Muscle layer of duodenum (tissue), 2 donors: ENCODE results near the gene USP7.
"Not testable (repeated sequence)": the region's sequence is repeated elsewhere in the genome, so short reads cannot be mapped to it uniquely, and the experiment has no call there.

Experiments
- H3K27ac ChIP-seq: one replicate; pipeline ENCODE4 v1.7.0; 2013; ENCODE audit warnings: mild to moderate bottlenecking, low read length
- H3K27me3 ChIP-seq: one replicate; pipeline ENCODE4 v1.7.0; 2013; ENCODE audit warnings: low read depth, mild to moderate bottlenecking, control low read depth, low read length
- H3K36me3 ChIP-seq, 2 donors: one replicate each; pipeline ENCODE4 v1.7.0; 2013; ENCODE audit warnings: low read length in 2 of 2, control low read depth in 1 of 2, mild to moderate bottlenecking in 1 of 2; ENCODE audit not compliant: insufficient read depth in 2 of 2, control insufficient read depth in 1 of 2
- H3K4me1 ChIP-seq, 2 donors: one replicate each; pipeline ENCODE4 v1.7.0; 2013; ENCODE audit warnings: low read length in 2 of 2, mild to moderate bottlenecking in 2 of 2, control low read depth in 1 of 2, moderate library complexity in 1 of 2; ENCODE audit not compliant: insufficient read depth in 2 of 2, control insufficient read depth in 1 of 2
- H3K4me3 ChIP-seq, 2 donors: one replicate each; pipeline ENCODE4 v1.7.0; 2013; ENCODE audit warnings: low read length in 2 of 2, low read depth in 1 of 2, mild to moderate bottlenecking in 1 of 2
- H3K9me3 ChIP-seq, 2 donors: one replicate each; pipeline ENCODE4 v1.7.0; 2013; ENCODE audit warnings: low read length in 2 of 2, control low read depth in 1 of 2, mild to moderate bottlenecking in 1 of 2; ENCODE audit not compliant: control insufficient read depth in 1 of 2
- donor health status: healthy.

USP7 gene

DNA sequence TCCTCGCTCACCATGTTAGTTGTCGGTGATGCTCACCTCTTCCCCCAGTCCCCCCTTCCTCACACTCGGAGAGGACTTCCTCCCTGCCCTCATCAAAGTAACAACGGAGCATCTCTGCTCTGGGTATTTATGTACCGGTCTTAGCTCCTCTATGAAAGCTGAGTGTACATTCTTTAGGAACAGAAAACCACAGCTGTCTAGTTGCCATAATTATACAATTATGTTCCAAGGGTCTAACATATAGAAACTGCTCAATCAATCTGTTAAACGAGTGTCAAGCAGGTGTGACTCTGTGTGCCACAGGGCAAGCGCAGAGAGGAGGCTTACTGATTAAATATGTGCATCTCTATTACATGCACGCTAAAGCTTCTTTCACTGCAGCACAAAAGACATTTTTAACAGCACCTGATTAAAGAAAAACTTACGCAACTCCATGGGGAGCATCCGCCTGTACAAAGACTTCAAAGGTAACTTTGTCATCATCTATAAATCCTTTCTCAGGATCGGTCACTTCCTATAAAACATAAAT is 43.7 kb downstream of the USP7 start:
- peaks cover 0 to 4% of the 10 kb centered on the region in 2 donors for H3K4me1 ChIP-seq
- no peak overlapping the region for H3K4me3 ChIP-seq
- peaks cover 64 to 76% of the 10 kb centered on the region in 2 donors for H3K36me3 ChIP-seq
- H3K9me3 ChIP-seq = no peaks in the 10 kb centered on the region
- no peaks in the 10 kb centered on the region for H3K27me3 ChIP-seq
- no peak overlapping the region for H3K27ac ChIP-seq

DNA sequence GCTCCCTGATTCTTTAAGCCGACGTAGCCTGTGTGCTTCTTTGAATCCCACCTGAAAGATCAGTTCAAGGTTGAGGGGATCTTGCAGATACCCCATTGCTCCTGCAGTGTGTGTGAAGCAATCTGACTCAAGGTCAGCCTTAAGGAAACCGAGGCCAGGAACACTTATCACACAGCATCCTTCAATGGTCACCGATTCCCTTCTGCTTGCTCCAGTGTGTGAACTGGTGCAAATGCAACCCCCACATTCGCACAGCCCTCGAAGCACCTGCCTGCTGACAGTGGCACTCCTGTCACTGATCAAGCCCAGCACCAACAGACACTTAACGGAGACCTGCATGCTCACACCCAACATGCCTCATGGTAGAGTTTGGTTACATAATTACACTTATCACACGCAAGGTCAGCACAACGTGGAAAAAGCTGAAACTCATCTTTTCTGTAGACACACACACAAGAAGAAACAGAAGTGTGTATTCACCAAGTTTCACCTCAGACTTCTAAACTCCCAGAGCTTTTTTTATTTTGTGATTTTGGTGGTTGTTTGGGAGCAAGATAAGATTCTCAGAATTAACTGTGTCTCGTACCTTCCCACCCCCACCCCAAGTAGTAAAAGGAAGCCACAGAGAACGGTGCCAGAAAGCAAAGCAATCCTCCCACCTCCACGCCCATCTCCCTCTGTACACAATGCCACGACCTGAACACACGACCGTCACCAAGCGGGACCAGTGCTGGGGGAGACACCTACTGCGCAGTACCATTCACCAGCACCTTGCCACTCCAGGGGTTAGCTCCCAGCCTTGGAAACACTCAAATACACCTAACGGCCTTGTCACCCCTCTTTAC is 44.4 kb downstream of the USP7 start:
- Histone ChIP-seq H3K36me3 (peaks cover 63 to 83% of the 10 kb centered on the region in 2 donors), H3K4me1 (peaks cover 0 to 4% of the 10 kb centered on the region in 2 donors), H3K27ac (no peak overlapping the region), H3K4me3 (no peak overlapping the region), H3K9me3 (no peaks in the 10 kb centered on the region), H3K27me3 (no peaks in the 10 kb centered on the region)

DNA sequence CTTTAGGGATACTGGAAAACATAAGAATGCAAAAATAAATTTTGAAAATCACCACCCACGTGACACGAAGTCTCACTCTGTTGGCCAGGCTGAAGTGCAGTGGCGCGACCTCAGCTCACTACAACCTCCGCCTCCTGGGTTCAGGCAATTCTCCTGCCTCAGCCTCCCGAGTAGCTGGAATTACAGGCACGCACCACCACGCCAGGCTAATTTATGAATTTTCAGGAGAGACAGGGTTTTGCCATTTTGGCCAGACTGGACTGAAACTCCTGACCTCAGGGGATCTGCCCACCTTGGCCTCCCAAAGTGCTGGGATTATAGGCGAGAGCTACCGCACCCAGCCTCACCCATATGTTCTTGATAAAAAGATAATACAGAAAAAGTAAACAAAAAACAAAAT is 46.4 kb downstream of the USP7 start:
- not testable (repeated sequence) for H3K27ac ChIP-seq, H3K4me1 ChIP-seq, H3K27me3 ChIP-seq, H3K9me3 ChIP-seq, H3K4me3 ChIP-seq
- H3K36me3 ChIP-seq = peaks cover 52 to 92% of the 10 kb centered on the region in 2 donors

DNA sequence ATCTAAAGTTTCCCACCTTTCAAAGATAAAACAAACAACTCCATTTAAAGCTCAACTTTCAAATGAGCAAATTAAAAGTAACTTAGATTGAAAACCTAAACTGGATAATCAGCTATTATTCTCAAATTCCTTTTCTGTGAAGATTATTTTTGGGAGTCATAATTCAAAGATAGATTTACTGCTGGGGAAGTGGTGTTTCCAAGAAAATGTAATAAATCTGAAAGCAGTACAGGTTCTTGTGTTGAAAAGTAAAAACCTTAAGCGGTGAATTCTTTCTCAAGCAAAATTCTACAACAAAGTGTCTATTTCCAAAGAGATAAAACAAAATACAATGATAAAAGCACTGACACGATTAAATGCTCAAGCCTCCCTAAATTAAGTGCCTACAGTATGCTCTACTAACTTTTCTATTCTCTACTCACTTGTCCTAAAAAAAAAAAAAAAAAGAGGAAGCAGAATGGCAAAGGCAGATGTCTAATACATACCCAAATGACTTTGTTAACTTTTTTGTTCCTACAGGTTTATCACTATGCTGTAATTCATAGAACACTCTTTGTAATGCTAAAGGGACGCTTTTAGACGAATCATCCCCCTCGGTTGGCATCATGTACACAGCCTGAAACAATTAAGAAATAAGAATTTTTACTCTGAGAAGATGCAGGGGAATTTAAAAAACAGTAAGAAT is 47.0 kb downstream of the USP7 start:
- Histone ChIP-seq H3K27ac (no peak overlapping the region), H3K4me3 (no peak overlapping the region), H3K27me3 (no peaks in the 10 kb centered on the region), H3K9me3 (no peaks in the 10 kb centered on the region), H3K36me3 (peaks cover 51 to 92% of the 10 kb centered on the region in 2 donors), H3K4me1 (no peaks in the 10 kb centered on the region)

DNA sequence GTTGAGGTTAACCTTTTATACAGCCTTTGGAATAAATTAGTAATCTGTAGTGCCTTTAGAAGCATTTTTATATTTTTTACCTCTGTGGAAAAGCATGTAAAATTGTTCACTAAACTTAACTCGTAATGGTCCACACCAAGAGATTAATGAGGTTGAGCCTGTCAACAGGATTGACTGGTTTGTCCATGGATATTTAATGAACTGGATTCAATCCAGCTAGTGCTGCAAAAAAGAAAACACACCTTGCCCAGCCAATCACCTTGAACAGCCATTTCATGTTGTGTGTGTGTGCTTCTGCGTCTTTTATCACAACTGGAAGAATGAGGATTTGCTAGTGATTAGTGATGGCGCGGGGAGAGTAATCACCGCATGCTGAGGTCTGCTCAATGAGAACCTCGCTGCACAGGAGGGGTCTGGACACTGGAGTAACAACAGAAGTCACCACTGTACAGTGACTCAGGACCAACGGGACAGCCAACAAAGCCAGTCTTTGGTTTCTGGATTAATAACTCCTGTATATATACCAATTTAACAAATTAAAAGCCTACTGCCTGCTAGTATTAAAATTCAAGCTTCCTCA is 47.9 kb downstream of the USP7 start:
- Histone ChIP-seq H3K27me3 (no peaks in the 10 kb centered on the region), H3K36me3 (peaks cover 52 to 92% of the 10 kb centered on the region in 2 donors), H3K9me3 (no peaks in the 10 kb centered on the region), H3K4me3 (no peak overlapping the region), H3K4me1 (no peaks in the 10 kb centered on the region), H3K27ac (no peak overlapping the region)

DNA sequence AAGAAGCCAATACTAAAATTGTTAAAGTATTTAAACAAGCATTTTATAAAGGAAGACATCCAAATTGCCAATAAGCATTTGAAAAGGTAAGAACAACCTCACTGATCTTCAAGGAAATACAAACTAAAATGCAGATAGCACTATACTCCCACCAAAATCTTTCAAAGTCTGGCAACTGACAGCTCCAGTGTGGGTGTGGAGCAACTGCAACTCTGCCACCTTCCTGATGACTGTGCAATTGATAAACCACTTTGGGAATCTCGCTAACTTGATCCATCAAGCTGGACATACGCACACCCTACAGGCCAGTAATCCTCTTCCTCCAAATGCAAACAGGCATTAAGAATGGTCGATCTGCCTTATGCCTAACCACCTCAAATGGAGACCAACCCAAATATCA is 49.6 kb downstream of the USP7 start:
- peaks cover 44 to 93% of the 10 kb centered on the region in 2 donors for H3K36me3 ChIP-seq
- no peaks in the 10 kb centered on the region for H3K4me1 ChIP-seq
- no peaks in the 10 kb centered on the region for H3K9me3 ChIP-seq
- H3K27me3 ChIP-seq = no peaks in the 10 kb centered on the region
- no peak overlapping the region for H3K4me3 ChIP-seq
- H3K27ac ChIP-seq = no peak overlapping the region

DNA sequence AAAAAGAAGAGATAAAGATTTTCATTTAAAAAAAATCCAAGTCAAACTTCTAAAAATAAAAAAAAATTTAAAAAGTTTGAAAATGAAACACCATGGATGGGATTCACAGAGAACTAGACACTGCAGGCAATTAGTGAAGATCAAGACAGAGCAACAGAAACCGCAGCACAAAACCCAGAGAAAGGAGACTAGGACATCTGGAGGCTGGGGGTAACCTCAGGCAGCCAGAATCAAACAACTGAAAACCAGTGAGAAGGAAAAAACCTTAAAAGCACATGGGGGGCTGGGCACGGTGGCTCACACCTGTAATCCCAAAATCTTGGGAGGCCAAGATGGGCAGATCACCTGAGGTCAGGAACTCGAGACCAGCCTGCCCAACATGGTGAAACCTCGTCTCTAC is 50.9 kb downstream of the USP7 start:
- Histone ChIP-seq H3K9me3 (no peaks in the 10 kb centered on the region), H3K4me1 (no peaks in the 10 kb centered on the region)

DNA sequence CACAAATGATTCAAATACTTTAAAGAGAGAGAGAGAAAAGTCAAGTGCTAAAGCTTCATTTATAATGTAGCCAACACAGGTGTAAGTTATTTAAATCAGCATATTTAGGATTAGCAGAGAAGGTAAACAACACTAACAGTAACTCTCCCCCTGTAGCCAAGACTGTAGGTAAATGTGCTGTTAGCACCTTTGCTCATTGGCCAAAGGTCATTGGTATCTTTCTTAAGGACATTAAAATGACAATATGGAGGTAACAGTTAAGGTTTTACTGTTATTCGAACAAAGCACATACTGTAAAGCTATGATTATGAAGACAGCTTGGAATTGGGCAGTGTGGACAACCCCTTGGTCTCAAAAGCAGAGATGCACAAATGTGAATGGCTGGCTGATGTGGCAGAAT is 52.9 kb downstream of the USP7 start:
- H3K4me3 ChIP-seq = no peak overlapping the region

More for the DNA sequence above, 50.9 kb downstream of the USP7 start:
- H3K27ac ChIP-seq = no peak overlapping the region
- peaks cover 48 to 93% of the 10 kb centered on the region in 2 donors for H3K36me3 ChIP-seq
- H3K27me3 ChIP-seq = no peaks in the 10 kb centered on the region
- no peak overlapping the region for H3K4me3 ChIP-seq

DNA sequence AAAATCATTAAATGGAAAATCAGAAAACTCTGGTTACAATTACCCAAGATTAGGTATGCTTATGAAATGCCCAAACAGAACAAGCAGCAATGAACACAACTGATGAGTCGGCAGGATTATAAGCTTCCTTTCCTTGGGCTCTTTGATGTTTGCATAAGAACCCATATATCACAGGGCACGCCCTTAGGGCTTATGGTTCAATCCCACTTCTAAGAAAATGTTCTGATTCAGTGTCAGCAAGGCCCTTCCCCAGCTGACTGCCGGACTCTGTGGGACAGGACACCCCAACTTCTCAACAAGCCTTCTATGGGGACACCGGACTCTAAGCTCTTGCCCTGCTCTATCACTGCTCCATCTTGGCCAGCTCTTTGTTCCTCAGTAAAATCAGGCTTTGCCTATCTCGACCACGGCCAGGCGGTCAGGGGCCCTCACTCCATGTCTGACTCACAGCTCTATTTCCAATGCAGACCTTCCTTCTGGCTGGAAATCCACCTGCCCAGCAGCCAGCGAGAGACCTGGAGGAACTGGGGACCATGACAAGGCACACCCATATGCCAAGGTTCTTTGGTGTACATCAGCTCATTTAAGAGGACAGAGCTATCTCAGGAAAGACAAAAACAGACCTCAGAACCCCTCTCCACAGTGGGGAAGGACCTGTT is 54.8 kb downstream of the USP7 start:
- no peaks in the 10 kb centered on the region for H3K27me3 ChIP-seq
- no peak overlapping the region for H3K27ac ChIP-seq
- H3K36me3 ChIP-seq = peaks cover 57 to 93% of the 10 kb centered on the region in 2 donors
- no peaks in the 10 kb centered on the region for H3K4me1 ChIP-seq
- H3K9me3 ChIP-seq = no peaks in the 10 kb centered on the region
- H3K4me3 ChIP-seq = no peak overlapping the region

More for the DNA sequence above, 52.9 kb downstream of the USP7 start:
- H3K9me3 ChIP-seq = no peaks in the 10 kb centered on the region
- no peaks in the 10 kb centered on the region for H3K27me3 ChIP-seq
- H3K4me1 ChIP-seq = no peaks in the 10 kb centered on the region
- H3K36me3 ChIP-seq = peaks cover 61 to 97% of the 10 kb centered on the region in 2 donors
- no peak overlapping the region for H3K27ac ChIP-seq

DNA sequence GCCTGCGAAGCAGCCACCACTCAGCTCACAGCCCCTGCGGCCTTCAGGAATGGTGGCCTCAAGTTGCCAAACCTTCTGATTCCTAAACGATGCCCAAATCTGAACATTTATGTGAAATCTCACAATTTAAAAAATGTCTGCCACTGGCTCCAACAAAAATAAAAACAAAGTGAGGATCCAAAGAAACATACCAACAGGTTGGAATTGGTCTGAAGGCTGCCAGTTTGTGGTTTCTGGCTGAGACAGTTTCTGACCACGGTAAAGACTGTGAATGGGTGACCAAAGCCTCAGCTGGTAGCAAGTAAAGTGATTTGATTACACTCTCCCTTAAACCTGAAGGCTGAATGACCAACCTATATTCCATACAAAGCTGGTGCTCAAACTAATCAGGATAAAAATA is 56.6 kb downstream of the USP7 start:
- peaks cover 68 to 92% of the 10 kb centered on the region in 2 donors for H3K36me3 ChIP-seq
- no peak overlapping the region for H3K27ac ChIP-seq

More for the DNA sequence above, 56.6 kb downstream of the USP7 start:
- no peaks in the 10 kb centered on the region for H3K27me3 ChIP-seq
- no peaks in the 10 kb centered on the region for H3K9me3 ChIP-seq
- no peak overlapping the region for H3K4me3 ChIP-seq
- H3K4me1 ChIP-seq = no peaks in the 10 kb centered on the region
